ENCODE data around the gene PPP4C. TPM values are rescaled to one million over a fixed set of nuclear protein-coding genes. Genes with fewer than 3 reads are reported as not detected.
A peak's percentile ranks its signal among the peaks of the same experiment; 100 is the strongest.

Gene PPP4C
- total RNA-seq, 1 experiment from 2014 or later = 165 TPM

DNA sequence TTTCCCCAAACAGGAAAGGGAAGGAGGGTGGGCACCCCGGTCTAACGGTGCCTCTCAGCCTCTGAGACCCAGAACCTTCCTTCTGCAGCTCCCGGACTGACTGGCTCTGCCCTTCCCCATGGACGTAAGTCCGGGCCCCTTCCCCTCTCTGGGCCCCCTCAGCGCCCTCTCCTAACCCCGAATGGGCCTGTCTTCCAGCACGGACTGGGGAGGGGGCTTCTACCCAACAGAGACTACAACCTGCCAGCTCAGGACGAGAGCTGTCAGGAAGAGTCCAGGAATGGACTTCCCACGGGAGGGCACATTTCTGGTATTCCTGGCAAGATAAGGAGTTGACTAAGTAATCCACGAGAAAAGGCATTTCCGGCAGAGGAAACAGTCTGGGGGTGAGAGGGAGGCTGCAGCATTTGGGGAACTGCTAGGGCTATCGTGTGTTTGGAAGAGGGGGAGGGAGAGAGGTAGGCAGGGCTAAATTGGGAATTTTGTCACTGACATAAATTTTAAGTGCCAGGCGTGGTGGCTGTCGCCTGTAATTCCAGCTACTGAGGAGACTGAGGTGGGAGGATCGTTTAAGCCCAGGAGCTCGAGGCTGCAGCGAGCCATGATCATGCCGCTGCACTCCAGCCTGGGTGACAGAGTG lies 22.3 kb upstream of the PPP4C start:
- ChIA-PET RAD21 (ENCODE audit: low non-redundant PET in 1 of 2, low total read pairs in 2 of 2, uncharacterized antibody in 2 of 2, unreplicated experiment in 2 of 2) (no interaction called here), POLR2A (interaction anchor here (1.8 kb wide), 1 partner anchor 12 kb away, joined by 13 read pairs; the partner anchor contains the start of gene ALDOA), CTCF (interaction anchor here (0.6 to 1.2 kb wide), 3 partner anchors 21 to 33 kb away, joined by 3 to 4 read pairs (median 3); no protein-coding TSS in a partner anchor)
- peaks cover 7% of the 10 kb centered on the region for H3K79me2 ChIP-seq (ENCODE audit: insufficient read depth, low read length)
- no peak overlapping the region for H2AFZ ChIP-seq (ENCODE audit: low read depth, low read length, poor library complexity, severe bottlenecking)
- no peaks in the 10 kb centered on the region for H3K27me3 ChIP-seq (ENCODE audit: insufficient read depth, low read length)
- H3K9ac ChIP-seq (ENCODE audit: low read length) = peak overlapping the region; percentile 82
- H3K4me3 ChIP-seq (replicated peaks in 1 of 2; ENCODE audit: low read depth in 1 of 2, low read length in 2 of 2) = peak overlapping the region; percentile 81 to 93
- no peaks in the 10 kb centered on the region for H4K20me1 ChIP-seq (ENCODE audit: insufficient read depth)
- no peaks in the 10 kb centered on the region for H3K9me2 ChIP-seq (ENCODE audit: insufficient read depth)
- TF ChIP-seq ELF1 (IDR thresholded peaks at IDR 0.05; ENCODE audit: borderline replicate concordance, low read depth) (no peak), CEBPB (IDR thresholded peaks at IDR 0.05; ENCODE audit: low read depth) (no peak), CBX3 (IDR thresholded peaks at IDR 0.05; ENCODE audit: low read depth) (no peak), POLR2AphosphoS5 (IDR thresholded peaks at IDR 0.05; ENCODE audit: low read depth, low read length) (no peak; the same call in 1 of the 2 replicates), ZFX (IDR thresholded peaks at IDR 0.05) (0 out of 2 replicates have a peak, but pooled peaks have one; percentile 7)
- TF ChIP-seq, protein P1, sequence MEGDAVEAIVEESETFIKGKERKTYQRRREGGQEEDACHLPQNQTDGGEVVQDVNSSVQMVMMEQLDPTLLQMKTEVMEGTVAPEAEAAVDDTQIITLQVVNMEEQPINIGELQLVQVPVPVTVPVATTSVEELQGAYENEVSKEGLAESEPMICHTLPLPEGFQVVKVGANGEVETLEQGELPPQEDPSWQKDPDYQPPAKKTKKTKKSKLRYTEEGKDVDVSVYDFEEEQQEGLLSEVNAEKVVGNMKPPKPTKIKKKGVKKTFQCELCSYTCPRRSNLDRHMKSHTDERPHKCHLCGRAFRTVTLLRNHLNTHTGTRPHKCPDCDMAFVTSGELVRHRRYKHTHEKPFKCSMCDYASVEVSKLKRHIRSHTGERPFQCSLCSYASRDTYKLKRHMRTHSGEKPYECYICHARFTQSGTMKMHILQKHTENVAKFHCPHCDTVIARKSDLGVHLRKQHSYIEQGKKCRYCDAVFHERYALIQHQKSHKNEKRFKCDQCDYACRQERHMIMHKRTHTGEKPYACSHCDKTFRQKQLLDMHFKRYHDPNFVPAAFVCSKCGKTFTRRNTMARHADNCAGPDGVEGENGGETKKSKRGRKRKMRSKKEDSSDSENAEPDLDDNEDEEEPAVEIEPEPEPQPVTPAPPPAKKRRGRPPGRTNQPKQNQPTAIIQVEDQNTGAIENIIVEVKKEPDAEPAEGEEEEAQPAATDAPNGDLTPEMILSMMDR (IDR thresholded peaks at IDR 0.05 in 2 of 3, conservative IDR thresholded peaks at IDR 0.05 in 1 of 3; ENCODE audit: borderline replicate concordance in 1 of 3, insufficient read depth in 1 of 3, low read depth in 2 of 3, low read length in 2 of 3) = no peak
- intact Hi-C loops (cut with micrococcal nuclease) = no loop called here
- no peaks in the 10 kb centered on the region for H3K9me3 ChIP-seq (ENCODE audit: control insufficient read depth in 1 of 2, insufficient read depth in 1 of 2, low read depth in 1 of 2, low read length in 2 of 2)
- H3K4me2 ChIP-seq (ENCODE audit: low read length) = peak overlapping the region; percentile 100
- BruUV-seq (replicated peaks) = TSS peak; percentile 75
- peaks cover 6 to 37% of the 10 kb centered on the region in 2 experiments; a peak in 3 of 4 replicates for H3K4me1 ChIP-seq (ENCODE audit: control insufficient read depth in 1 of 2, insufficient read depth in 2 of 2, low read length in 2 of 2)
- peak overlapping the region; percentile 72 for H3K27ac ChIP-seq (ENCODE audit: low read depth, low read length)
- DNase-seq (ENCODE audit: low read depth, low spot score) (no peak), ATAC-seq (peak; percentile 35)
- H3K36me3 ChIP-seq (ENCODE audit: control insufficient read depth in 1 of 2, insufficient read depth in 2 of 2, low read length in 2 of 2) = no peaks in the 10 kb centered on the region

DNA sequence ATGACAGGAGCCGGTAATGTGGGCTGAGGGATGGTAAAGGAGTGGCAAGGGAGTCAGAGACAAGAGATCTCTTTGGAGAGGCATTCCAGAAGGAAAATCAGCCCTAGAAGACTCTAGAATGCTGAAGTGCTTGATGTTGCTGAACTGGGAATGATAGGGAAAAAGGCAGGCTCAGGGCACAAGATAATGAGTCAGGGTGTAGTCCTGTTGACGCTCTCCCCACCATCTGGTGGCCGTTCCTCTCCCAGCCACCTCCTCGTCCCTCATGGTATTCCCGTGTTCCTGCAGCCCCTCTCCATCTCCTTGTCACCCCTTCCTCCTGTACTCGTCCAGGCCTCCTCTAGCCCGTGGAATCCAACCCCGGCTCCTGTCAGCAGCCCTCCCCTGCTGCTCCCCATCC lies 21.3 kb upstream of the PPP4C start:
- H3K4me2 ChIP-seq (ENCODE audit: low read length) = peak overlapping the region; percentile 100
- TF ChIP-seq CEBPB (IDR thresholded peaks at IDR 0.05; ENCODE audit: low read depth) = no peak
- TF ChIP-seq ELF1 (IDR thresholded peaks at IDR 0.05; ENCODE audit: borderline replicate concordance, low read depth) = no peak
- TF ChIP-seq SP1 (IDR thresholded peaks at IDR 0.05; ENCODE audit: low read depth) = no peak
- POLR2A ChIA-PET = no interaction called here
- intact Hi-C loops (cut with micrococcal nuclease) = no loop called here
- 0 out of 2 replicates have a peak overlapping the region, but pooled peaks have one; percentile 7 for H3K27ac ChIP-seq (ENCODE audit: low read depth, low read length)
- no peak for DNase-seq (ENCODE audit: low read depth, low spot score)
- H3K9me2 ChIP-seq (ENCODE audit: insufficient read depth) = no peaks in the 10 kb centered on the region
- H3K9me3 ChIP-seq (ENCODE audit: control insufficient read depth in 1 of 2, insufficient read depth in 1 of 2, low read depth in 1 of 2, low read length in 2 of 2) = no peaks in the 10 kb centered on the region
- no peaks in the 10 kb centered on the region for H3K27me3 ChIP-seq (ENCODE audit: insufficient read depth, low read length)
- CTCF ChIA-PET = interaction anchor here (1.9 kb wide), 1 partner anchor 11 kb away, joined by 10 read pairs; the partner anchor contains the start of gene ALDOA
- peak overlapping the region in 1 of 2 experiments; percentile 93; a peak in 1 of 4 replicates for H3K4me3 ChIP-seq (replicated peaks in 1 of 2; ENCODE audit: low read depth in 1 of 2, low read length in 2 of 2)
- H3K4me1 ChIP-seq (ENCODE audit: control insufficient read depth in 1 of 2, insufficient read depth in 2 of 2, low read length in 2 of 2) = peaks cover 6 to 36% of the 10 kb centered on the region in 2 experiments; a peak in 2 of 4 replicates
- peaks cover 7% of the 10 kb centered on the region for H3K79me2 ChIP-seq (ENCODE audit: insufficient read depth, low read length)
- no peaks in the 10 kb centered on the region for H4K20me1 ChIP-seq (ENCODE audit: insufficient read depth)
- no TSS peak for BruUV-seq (replicated peaks)
- 0 out of 4 replicates have a peak, but pooled peaks cover 0 to under 1% of the 10 kb centered on the region in 2 experiments for H3K36me3 ChIP-seq (ENCODE audit: control insufficient read depth in 1 of 2, insufficient read depth in 2 of 2, low read length in 2 of 2)
- RAD21 ChIA-PET (ENCODE audit: low non-redundant PET in 1 of 2, low total read pairs in 2 of 2, uncharacterized antibody in 2 of 2, unreplicated experiment in 2 of 2) = no interaction called here
- H3K9ac ChIP-seq (ENCODE audit: low read length) = no peak overlapping the region
- H2AFZ ChIP-seq (ENCODE audit: low read depth, low read length, poor library complexity, severe bottlenecking) = no peak overlapping the region
- ATAC-seq = no peak
